HUES64 (cell line): Measurements from ENCODE around the gene HOXD8.

Source experiments
- H3K27ac ChIP-seq: 2 replicates; pipeline ENCODE4 v1.7.0; 2013; ENCODE audit warnings: low read depth, low read length, inconsistent platforms
- H3K27me3 ChIP-seq: 2 replicates; pipeline ENCODE4 v1.6.1; 2013; ENCODE audit warnings: mild to moderate bottlenecking, low read length; ENCODE audit not compliant: insufficient read depth
- H3K36me3 ChIP-seq: 2 replicates; pipeline ENCODE4 v1.6.1; 2013; ENCODE audit warnings: mild to moderate bottlenecking, low read length; ENCODE audit not compliant: insufficient read depth
- H3K4me1 ChIP-seq: 2 replicates; pipeline ENCODE4 v1.6.1; 2013; ENCODE audit warnings: mild to moderate bottlenecking, low read length, moderate library complexity; ENCODE audit not compliant: insufficient read depth
- H3K4me3 ChIP-seq: 2 replicates; pipeline ENCODE4 v1.5.1; 2013; ENCODE audit warnings: mild to moderate bottlenecking, low read length, moderate library complexity
- H3K9ac ChIP-seq: 2 replicates; pipeline ENCODE4 v1.6.1; 2013; ENCODE audit warnings: mild to moderate bottlenecking, low read depth, low read length
- H3K9me3 ChIP-seq: 2 replicates; pipeline ENCODE4 v1.6.1; 2013; ENCODE audit warnings: low read depth, low read length; ENCODE audit not compliant: insufficient read depth
- WGBS: fragments of 150-250, 120-280 bp; methylation state at CpG from one replicate; pipeline ENCODE4 v1.1.7; 2013; ENCODE audit warnings: missing lambda C conversion rate; 5-methylcytosine and 5-hydroxymethylcytosine counted together

HOXD8 gene

DNA sequence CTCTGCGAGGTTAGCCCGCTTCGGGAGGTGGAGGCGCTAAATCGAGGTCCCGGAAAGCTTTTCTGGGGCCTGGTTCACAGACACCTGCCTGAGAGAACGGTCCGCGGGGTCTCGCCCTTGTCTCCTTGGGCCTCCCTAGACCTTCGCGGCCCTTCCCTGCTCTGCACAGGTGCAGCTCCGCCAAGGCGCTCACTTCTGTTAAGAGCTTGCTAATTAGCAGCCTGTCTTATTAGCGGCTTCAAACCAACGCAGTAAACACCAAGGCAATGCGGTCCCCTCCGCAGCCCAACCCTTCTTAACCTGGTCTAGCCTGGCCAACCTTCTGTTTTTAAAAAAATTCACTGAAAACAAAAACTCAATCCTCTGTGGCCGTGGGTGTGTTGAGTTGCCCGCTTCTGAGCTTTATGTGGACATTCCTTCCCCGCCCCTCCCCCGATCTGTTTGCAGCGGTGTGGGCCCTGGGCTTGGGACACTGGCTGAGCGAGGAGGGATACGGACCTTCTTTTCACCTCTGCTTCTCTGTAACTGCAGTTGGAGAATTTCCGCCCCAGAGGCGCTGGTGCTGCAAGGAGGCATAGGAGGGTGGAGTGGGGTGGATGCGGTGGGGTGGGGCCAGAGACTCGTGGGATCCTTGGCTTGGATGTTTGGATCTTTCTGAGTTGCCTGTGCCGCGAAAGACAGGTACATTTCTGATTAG, 18.4 kb downstream of the HOXD8 start:
- Histone ChIP-seq H3K36me3 (no peaks in the 10 kb centered on the region), H3K9me3 (0 out of 2 replicates have a peak, but pooled peaks cover 4% of the 10 kb centered on the region), H3K9ac (no peak overlapping the region), H3K27ac (no peak overlapping the region), H3K27me3 (peaks cover 100% of the 10 kb centered on the region), H3K4me1 (0 out of 2 replicates have a peak, but pooled peaks cover 2% of the 10 kb centered on the region), H3K4me3 (no peak overlapping the region)
- WGBS, result 3% methylated on average over 31 of the region's 31 CpGs

- H3K4me1 ChIP-seq, result 0 out of 2 replicates have a peak, but pooled peaks cover 2% of the 10 kb centered on the region
- peaks cover 100% of the 10 kb centered on the region for H3K27me3 ChIP-seq
- 22% methylated on average over 11 of the region's 11 CpGs for WGBS
- H3K36me3 ChIP-seq, result no peaks in the 10 kb centered on the region
- 0 out of 2 replicates have a peak, but pooled peaks cover 4% of the 10 kb centered on the region for H3K9me3 ChIP-seq
- H3K9ac ChIP-seq, result no peak overlapping the region
- H3K4me3 ChIP-seq, result no peak overlapping the region
- no peak overlapping the region for H3K27ac ChIP-seq
These were observed 19.4 kb downstream of the HOXD8 start for GRCh38 chr2:176148751-176149421.

GRCh38 chr2:176149481-176149938, 20.0 kb downstream of the HOXD8 start:
- 0 out of 2 replicates have a peak, but pooled peaks cover 4% of the 10 kb centered on the region for H3K9me3 ChIP-seq

DNA sequence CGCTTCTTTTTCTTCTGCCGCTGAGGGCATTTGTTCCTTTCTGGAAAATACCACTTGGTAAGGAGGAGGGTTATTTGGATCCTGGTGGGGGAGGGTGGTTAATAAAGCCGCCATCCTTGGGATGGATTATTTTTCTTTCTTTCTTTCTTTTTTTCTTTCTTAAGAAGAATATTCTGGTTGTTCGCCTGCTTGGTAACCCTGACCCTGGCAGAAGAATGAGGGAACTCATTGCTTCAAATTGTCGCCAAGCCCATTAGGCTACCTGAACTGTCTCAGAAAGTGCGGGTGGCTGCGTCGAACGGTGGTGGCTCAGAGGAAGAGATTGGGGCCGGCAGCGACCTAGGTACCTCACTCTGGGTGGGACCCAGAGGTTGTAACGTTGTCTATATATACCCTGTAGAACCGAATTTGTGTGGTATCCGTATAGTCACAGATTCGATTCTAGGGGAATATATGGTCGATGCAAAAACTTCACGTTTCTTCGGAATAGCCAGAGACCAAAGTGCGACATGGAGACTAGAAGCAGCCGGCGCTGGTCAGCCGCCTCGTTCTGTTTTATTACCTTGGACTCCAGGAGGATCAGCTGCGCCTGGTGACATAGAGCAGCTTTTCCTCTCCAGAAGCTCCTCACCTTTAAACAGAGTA, 20.6 kb downstream of the HOXD8 start:
- Histone ChIP-seq H3K36me3 (no peaks in the 10 kb centered on the region), H3K4me1 (peaks cover 4% of the 10 kb centered on the region; the same call in 1 of the 2 replicates), H3K4me3 (no peak overlapping the region), H3K27ac (no peak overlapping the region), H3K27me3 (peaks cover 100% of the 10 kb centered on the region), H3K9ac (no peak overlapping the region), H3K9me3 (0 out of 2 replicates have a peak, but pooled peaks cover 4% of the 10 kb centered on the region)
- 10% methylated on average over 22 of the region's 24 CpGs for WGBS

More at GRCh38 chr2:176149481-176149938, 20.0 kb downstream of the HOXD8 start:
- Histone ChIP-seq H3K27me3 (peaks cover 100% of the 10 kb centered on the region), H3K4me3 (no peak overlapping the region), H3K36me3 (no peaks in the 10 kb centered on the region), H3K4me1 (0 out of 2 replicates have a peak, but pooled peaks cover 2% of the 10 kb centered on the region), H3K9ac (no peak overlapping the region), H3K27ac (no peak overlapping the region)
- 8% methylated on average over 22 of the region's 22 CpGs for WGBS

GRCh38 chr2:176150584-176151441, 21.3 kb downstream of the HOXD8 start:
- 0 out of 2 replicates have a peak, but pooled peaks cover 4% of the 10 kb centered on the region for H3K9me3 ChIP-seq
- no peaks in the 10 kb centered on the region for H3K36me3 ChIP-seq
- H3K27me3 ChIP-seq, result peaks cover 100% of the 10 kb centered on the region
- H3K4me3 ChIP-seq, result no peak overlapping the region
- peaks cover 10% of the 10 kb centered on the region; the same call in 1 of the 2 replicates for H3K4me1 ChIP-seq
- no peak overlapping the region for H3K27ac ChIP-seq
- WGBS, result 16% methylated on average over 14 of the region's 14 CpGs
- no peak overlapping the region for H3K9ac ChIP-seq

DNA sequence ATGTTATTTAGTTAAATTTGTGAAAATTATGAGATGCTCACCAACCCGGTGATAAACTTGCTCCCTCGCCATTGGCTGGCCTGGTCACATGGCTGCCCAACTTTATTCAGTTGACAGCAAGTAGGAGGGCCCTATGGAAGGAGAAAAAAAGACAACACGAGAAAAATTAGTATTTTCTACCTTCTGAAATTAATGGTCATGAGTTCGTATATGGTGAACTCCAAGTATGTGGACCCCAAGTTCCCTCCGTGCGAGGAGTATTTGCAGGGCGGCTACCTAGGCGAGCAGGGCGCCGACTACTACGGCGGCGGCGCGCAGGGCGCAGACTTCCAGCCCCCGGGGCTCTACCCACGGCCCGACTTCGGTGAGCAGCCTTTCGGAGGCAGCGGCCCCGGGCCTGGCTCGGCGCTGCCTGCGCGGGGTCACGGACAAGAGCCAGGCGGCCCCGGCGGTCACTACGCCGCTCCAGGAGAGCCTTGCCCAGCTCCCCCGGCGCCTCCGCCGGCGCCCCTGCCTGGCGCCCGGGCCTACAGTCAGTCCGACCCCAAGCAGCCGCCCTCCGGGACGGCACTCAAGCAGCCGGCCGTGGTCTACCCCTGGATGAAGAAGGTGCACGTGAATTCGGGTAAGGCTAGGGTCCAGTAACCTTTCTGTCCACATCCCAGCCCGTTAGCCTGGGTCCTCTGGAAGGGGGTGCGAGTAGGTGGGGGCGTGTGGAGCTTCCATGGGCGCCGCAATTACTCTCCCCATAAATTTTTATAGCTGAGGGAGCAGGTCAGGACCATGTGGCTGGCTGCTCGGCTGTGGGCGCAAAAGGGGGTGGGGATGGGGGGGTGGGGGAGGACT, 22.2 kb downstream of the HOXD8 start, which contains the start of gene HOXD4:
Gene HOXD4, plus strand, starts transcription at position 109 of the 846 bp plus-strand sequence. Its CDS starts 84 bp downstream, at position 193.
- Histone ChIP-seq H3K9me3 (0 out of 2 replicates have a peak, but pooled peaks cover 4% of the 10 kb centered on the region), H3K36me3 (no peaks in the 10 kb centered on the region), H3K4me3 (peak within 1 kb of the TSS; percentile 16; the same call in 1 of the 2 replicates), H3K4me1 (peaks cover 10% of the 10 kb centered on the region; the same call in 1 of the 2 replicates), H3K9ac (no peak within 1 kb of the TSS), H3K27ac (no peak within 1 kb of the TSS), H3K27me3 (peaks cover 100% of the 10 kb centered on the region)
- WGBS, result 3% methylated on average over 50 of the region's 55 CpGs

DNA sequence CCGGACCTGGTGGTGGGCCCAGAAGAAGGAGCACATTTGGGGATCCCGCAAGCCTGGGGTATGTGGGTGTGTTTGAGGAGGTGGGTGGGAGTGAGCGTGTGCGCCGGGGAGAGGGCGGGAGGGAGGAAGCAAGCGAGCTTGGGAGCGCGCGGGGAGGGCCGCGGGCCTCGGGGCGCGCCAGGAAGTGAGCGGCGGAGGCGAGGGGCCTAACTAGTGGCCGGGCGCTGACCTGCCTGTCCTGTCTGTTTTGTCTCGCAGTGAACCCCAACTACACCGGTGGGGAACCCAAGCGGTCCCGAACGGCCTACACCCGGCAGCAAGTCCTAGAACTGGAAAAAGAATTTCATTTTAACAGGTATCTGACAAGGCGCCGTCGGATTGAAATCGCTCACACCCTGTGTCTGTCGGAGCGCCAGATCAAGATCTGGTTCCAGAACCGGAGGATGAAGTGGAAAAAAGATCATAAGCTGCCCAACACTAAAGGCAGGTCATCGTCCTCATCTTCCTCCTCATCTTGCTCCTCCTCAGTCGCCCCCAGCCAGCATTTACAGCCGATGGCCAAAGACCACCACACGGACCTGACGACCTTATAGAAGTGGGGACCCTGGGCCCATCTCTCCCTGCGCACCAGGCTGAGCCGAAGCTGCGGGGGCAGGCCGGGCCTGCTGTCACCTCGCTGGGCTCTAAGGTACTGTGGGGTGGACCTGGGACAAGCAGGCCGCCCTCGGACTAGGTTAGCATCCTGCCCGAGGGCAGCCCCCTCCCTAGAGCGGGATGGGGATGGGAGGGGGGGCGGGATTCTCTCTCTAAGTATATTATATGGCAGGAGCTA, 23.1 kb downstream of the HOXD8 start:
- Histone ChIP-seq H3K9ac (no peak overlapping the region), H3K27me3 (peaks cover 100% of the 10 kb centered on the region), H3K36me3 (no peaks in the 10 kb centered on the region), H3K27ac (no peak overlapping the region), H3K9me3 (0 out of 2 replicates have a peak, but pooled peaks cover 4% of the 10 kb centered on the region), H3K4me3 (no peak overlapping the region), H3K4me1 (peaks cover 7% of the 10 kb centered on the region; the same call in 1 of the 2 replicates)
- WGBS, result 4% methylated on average over 47 of the region's 48 CpGs

DNA sequence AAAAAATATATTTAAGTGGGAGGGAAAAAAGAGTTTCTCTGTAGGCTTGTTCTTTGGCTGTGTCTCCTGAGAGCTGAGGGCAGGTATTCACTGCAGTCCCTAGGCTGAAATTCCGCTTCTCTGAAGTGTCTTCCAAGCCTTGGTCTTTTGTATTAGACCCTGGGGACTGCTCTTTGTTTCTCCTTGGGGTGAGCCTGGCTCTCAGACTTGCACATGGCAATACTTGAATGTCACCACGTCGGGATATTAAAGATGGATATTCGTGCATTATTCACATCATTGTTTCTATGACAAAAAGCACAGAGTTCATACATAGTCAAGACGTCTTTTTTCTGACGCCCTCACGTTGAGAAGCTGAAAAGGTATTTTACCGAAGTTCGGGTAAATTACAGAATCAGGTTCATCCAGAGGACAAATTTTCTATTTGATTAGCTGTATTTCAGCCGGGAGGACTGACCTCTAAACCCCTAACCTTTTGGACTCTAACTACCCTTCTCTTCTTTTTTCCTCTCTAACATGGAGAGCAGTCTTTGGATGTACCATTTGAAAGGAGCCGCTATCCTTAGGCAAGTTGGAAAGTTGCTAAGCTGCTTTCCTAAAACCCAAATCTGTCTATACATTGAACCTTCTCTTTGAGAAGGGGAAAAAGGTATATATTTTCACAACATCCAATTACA, 25.2 kb downstream of the HOXD8 start:
- Histone ChIP-seq H3K4me3 (no peak overlapping the region), H3K4me1 (peaks cover 7% of the 10 kb centered on the region; the same call in 1 of the 2 replicates), H3K9me3 (0 out of 2 replicates have a peak, but pooled peaks cover 4% of the 10 kb centered on the region), H3K27ac (no peak overlapping the region), H3K27me3 (peaks cover 100% of the 10 kb centered on the region), H3K36me3 (no peaks in the 10 kb centered on the region), H3K9ac (no peak overlapping the region)
- WGBS, result 4% methylated on average over 10 of the region's 11 CpGs
